AG04450 (cell line): Measurements from ENCODE around the gene KCNJ8. TPM values are rescaled to one million over a fixed set of nuclear protein-coding genes. Genes with fewer than 3 reads are reported as not detected.
"Not testable (repeated sequence)": the region's sequence is repeated elsewhere in the genome, so short reads cannot be mapped to it uniquely, and the experiment has no call there.

Experiments
- CTCF ChIA-PET: fragments of 300-600, 350-600 bp; formaldehyde crosslinking; extraction: SDS; loops from one replicate; lab custom pipeline; 2022; ENCODE audit warnings: antibody characterized with exemption, inconsistent platforms; lab: Charles Lee
- POLR2A ChIA-PET: fragments of 350-600 bp; formaldehyde crosslinking; extraction: SDS; loops from one replicate; lab custom pipeline; 2021; ENCODE audit warnings: antibody characterized with exemption, inconsistent platforms; lab: Yijun Ruan, JAX
- DNase-seq: peaks from one replicate; pipeline ENCODE4 v3.0.0-alpha.2; 2011; ENCODE audit warnings: low read depth, low spot score
- H3K27ac ChIP-seq: one replicate; pipeline ENCODE4 v1.5.1; 2012; ENCODE audit warnings: low read depth, low read length, control low read depth
- H3K27me3 ChIP-seq: one replicate; pipeline ENCODE4 v1.6.0; 2012; ENCODE audit warnings: low read length; ENCODE audit not compliant: control insufficient read depth, insufficient read depth
- H3K4me3 ChIP-seq: 2 replicates; pipeline ENCODE4 v1.5.1; 2011; ENCODE audit warnings: mild to moderate bottlenecking, low read depth, low read length, control low read depth
- H3K9me3 ChIP-seq: 2 replicates; pipeline ENCODE4 v1.5.1; 2012; ENCODE audit warnings: low read length; ENCODE audit not compliant: control insufficient read depth, insufficient read depth
- CTCF ChIP-seq: IDR thresholded peaks from 2 replicates; pipeline ENCODE4 v1.5.1; 2011; ENCODE audit warnings: low read depth, low read length, control low read depth, inconsistent platforms
- polyA plus RNA-seq: library from polyadenylated mRNA; depleted of rRNA; stranded (reverse); fragments of >200 nt; gene quantifications from 2 replicates; pipeline ENCODE4 v1.2.3, GENCODE V29; 2011

The KCNJ8 gene
- polyA plus RNA-seq, 1 experiment = 6.0 TPM

DNA sequence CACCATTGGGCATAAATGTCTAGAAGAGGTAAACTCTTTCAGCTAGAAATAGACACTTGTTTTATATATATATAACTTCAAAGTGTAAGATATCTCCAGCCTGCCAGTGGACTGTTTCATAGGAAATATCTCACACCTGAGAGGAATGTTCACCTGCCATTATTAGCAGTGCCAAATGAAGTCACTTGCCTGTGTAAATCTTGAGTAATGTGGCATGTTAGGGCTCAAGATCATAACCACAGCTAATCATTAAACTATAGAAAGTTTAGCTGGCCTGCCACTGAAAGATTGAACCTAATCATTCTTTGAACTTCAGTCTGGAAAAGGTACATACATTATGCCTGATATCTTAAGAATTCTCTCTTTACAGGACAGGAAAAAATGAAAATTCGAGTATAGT lies 25.5 kb upstream of the KCNJ8 start:
- no peak for TF ChIP-seq CTCF
- H3K4me3 ChIP-seq = no peak overlapping the region
- H3K27me3 ChIP-seq = no peaks in the 10 kb centered on the region
- no peaks in the 10 kb centered on the region for H3K9me3 ChIP-seq
- DNase-seq = no peak
- CTCF ChIA-PET = interaction anchor here (2.0 kb wide), 1 partner anchor 190 kb away, joined by 6 read pairs; no protein-coding TSS in a partner anchor
- no peak overlapping the region for H3K27ac ChIP-seq
- POLR2A ChIA-PET = no interaction called here

DNA sequence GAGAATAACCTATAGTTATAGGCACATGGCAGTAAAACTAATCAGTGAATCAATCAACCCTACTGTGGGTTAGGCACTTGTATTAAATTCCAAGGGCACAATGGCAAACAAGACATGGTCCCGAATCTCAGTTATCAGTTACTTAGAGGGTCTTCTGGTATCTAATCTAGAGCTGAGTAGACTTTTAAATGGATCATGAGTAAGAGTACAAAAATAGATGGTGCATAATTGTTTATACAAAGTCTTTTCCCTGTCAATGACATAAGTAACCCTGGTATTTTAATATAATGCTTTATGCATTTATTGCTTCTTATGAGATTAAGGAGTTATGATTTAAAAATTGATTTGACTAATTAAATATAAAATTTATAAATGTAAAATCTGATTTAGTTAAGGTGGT lies 23.0 kb upstream of the KCNJ8 start:
- no peaks in the 10 kb centered on the region for H3K9me3 ChIP-seq
- TF ChIP-seq CTCF = no peak
- no peak overlapping the region for H3K4me3 ChIP-seq
- ChIA-PET CTCF (no interaction called here), POLR2A (no interaction called here)
- no peaks in the 10 kb centered on the region for H3K27me3 ChIP-seq
- no peak overlapping the region for H3K27ac ChIP-seq
- DNase-seq = no peak

- no peaks in the 10 kb centered on the region for H3K27me3 ChIP-seq
- DNase-seq = no peak
- no peak overlapping the region for H3K27ac ChIP-seq
- TF ChIP-seq CTCF = no peak
- ChIA-PET POLR2A (no interaction called here), CTCF (interaction anchor here (0.6 kb wide), 1 partner anchor 8 kb away, joined by 5 read pairs; no protein-coding TSS in a partner anchor)
- no peaks in the 10 kb centered on the region for H3K9me3 ChIP-seq
- no peak overlapping the region for H3K4me3 ChIP-seq
Observed at GRCh38 chr12:21795648-21796328, 21.3 kb upstream of the KCNJ8 start.

DNA sequence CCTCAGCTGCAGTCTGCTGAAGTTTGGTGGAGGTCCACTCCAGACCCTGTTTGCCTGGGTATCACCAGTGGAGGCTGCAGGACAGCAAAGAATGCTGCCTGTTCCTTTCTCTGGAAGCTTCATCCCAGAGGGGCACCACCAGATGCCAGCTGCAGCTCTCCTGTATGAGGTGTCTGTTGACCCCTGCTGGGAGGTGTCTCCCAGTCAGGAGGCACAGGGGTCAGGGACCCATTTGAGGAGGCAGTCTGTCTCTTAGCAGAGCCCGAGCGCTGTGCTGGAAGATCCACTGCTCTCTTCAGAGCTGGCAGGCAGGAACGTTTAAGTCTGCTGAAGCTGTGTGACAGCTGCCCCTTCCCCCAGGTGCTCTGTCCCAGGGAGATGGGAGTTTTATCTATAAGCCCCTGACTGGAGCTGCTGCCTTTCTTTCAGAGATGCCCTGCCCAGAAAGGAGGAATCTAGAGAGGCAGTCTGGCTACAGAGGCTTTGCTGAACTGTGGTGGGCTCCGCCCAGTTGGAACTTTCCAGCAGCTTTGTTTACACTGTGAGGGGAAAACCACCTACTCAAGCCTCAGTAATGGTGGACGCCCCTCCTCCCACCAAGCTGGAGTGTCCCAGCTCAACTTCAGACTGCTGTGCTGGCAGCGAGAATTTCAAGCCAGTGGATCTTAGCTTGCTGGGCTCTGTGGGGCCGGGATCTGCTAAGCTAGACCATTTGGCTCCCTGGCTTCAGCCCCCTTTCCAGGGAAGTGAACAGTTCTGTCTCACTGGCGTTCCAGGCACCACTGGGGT lies 20.5 kb upstream of the KCNJ8 start:
- CTCF ChIA-PET = interaction anchor here (0.6 kb wide), 1 partner anchor 9 kb away, joined by 5 read pairs; no protein-coding TSS in a partner anchor
- H3K9me3 ChIP-seq, H3K27me3 ChIP-seq, POLR2A ChIA-PET, H3K4me3 ChIP-seq, DNase-seq, H3K27ac ChIP-seq: not testable (repeated sequence)

GRCh38 chr12:21789687-21790086 lies 15.2 kb upstream of the KCNJ8 start:
- DNase-seq, CTCF ChIA-PET, H3K4me3 ChIP-seq, POLR2A ChIA-PET, H3K9me3 ChIP-seq, H3K27me3 ChIP-seq, H3K27ac ChIP-seq: not testable (repeated sequence)
